ENCODE measurements around the gene SERPINF2. TPM values are rescaled to one million over a fixed set of nuclear protein-coding genes. Genes with fewer than 3 reads are reported as not detected.

Gene SERPINF2
- total and polyA plus RNA-seq, 3 donors from 2014 or later = 15.3 to 41.9 (median 31.7) TPM

DNA sequence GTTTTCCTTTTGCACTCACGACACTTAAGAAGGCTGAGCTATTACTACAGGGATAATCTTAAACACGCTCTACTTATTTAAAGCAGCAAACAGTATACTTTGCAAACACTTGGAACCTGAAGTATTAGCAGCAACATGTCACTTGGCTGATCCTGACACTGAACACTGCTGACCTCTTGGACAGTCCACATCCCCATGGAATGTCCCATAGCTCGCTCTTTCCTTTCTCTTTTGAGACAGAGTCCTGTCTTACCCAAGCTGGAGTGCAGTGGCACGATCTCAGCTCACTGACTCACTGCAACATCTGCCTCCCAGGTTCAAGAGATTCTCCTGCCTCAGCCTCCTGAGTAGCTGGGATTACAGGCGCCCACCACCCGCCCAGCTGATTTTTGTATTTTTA is 60.6 kb downstream of the SERPINF2 start:
- no peaks in the 10 kb centered on the region for H3K4me1 ChIP-seq
- intact Hi-C loops (cut with DNase I; ENCODE audit: low total_unique reads) = no loop called here
- DNase-seq = no peak
- WGBS, 2 donors = 86 to 94% methylated on average over 6 of the region's 6 CpGs
- no peak for TF ChIP-seq POLR2A (IDR thresholded peaks at IDR 0.05)
- TF ChIP-seq, protein P1, sequence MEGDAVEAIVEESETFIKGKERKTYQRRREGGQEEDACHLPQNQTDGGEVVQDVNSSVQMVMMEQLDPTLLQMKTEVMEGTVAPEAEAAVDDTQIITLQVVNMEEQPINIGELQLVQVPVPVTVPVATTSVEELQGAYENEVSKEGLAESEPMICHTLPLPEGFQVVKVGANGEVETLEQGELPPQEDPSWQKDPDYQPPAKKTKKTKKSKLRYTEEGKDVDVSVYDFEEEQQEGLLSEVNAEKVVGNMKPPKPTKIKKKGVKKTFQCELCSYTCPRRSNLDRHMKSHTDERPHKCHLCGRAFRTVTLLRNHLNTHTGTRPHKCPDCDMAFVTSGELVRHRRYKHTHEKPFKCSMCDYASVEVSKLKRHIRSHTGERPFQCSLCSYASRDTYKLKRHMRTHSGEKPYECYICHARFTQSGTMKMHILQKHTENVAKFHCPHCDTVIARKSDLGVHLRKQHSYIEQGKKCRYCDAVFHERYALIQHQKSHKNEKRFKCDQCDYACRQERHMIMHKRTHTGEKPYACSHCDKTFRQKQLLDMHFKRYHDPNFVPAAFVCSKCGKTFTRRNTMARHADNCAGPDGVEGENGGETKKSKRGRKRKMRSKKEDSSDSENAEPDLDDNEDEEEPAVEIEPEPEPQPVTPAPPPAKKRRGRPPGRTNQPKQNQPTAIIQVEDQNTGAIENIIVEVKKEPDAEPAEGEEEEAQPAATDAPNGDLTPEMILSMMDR (IDR thresholded peaks at IDR 0.05) = no peak
- H3K27ac ChIP-seq = no peak overlapping the region
- H3K36me3 ChIP-seq (ENCODE audit: low read depth, missing control alignments) = no peaks in the 10 kb centered on the region
- H3K9me3 ChIP-seq = no peaks in the 10 kb centered on the region
- no peaks in the 10 kb centered on the region for H3K27me3 ChIP-seq
- H3K4me3 ChIP-seq = no peak overlapping the region

MicroRNAs within 50 kb of the gene (microRNA counts, 767-probe panel; counts per million panel counts)
- microRNA hsa-miR-22-3p = 5,899 to 6,586 counts per million in 2 donors

Other genes with a start within 250 kb of the SERPINF2 start
- 10 to 100 TPM; 83.4 to 87.8 TPM for gene INPP5K, start 226.3 kb upstream of the SERPINF2 start, total RNA-seq
- gene INPP5K, start 226.3 kb upstream of the SERPINF2 start, polyA plus RNA-seq (ENCODE audit: insufficient read depth, low read depth, low replicate concordance) = 81.2 TPM
- 10 to 100 TPM; 52.7 to 53.1 TPM for gene PITPNA, start 180.1 kb upstream of the SERPINF2 start, total RNA-seq
- gene PITPNA, start 180.1 kb upstream of the SERPINF2 start, polyA plus RNA-seq (ENCODE audit: insufficient read depth, low read depth, low replicate concordance) = 92.4 TPM
- gene SLC43A2, start 114.0 kb upstream of the SERPINF2 start, total RNA-seq = 10 to 100 TPM; 12.4 to 15.7 TPM
- 11.7 TPM for gene SLC43A2, start 114.0 kb upstream of the SERPINF2 start, polyA plus RNA-seq (ENCODE audit: insufficient read depth, low read depth, low replicate concordance)
- 10 to 100 TPM in 1 of 2 donors, 1 to 10 TPM in 1; 9.3 to 11.6 TPM for gene SCARF1, start 97.1 kb upstream of the SERPINF2 start, total RNA-seq
- 4.7 TPM for gene SCARF1, start 97.1 kb upstream of the SERPINF2 start, polyA plus RNA-seq (ENCODE audit: insufficient read depth, low read depth, low replicate concordance)
- 10 to 100 TPM; 30.6 to 32.5 TPM for gene RILP, start 93.0 kb upstream of the SERPINF2 start, total RNA-seq
- gene RILP, start 93.0 kb upstream of the SERPINF2 start, polyA plus RNA-seq (ENCODE audit: insufficient read depth, low read depth, low replicate concordance) = 8.4 TPM
- 100 to 1,000 TPM; 307 to 325 TPM for gene PRPF8, start 58.0 kb upstream of the SERPINF2 start, total RNA-seq
- gene PRPF8, start 58.0 kb upstream of the SERPINF2 start, polyA plus RNA-seq (ENCODE audit: insufficient read depth, low read depth, low replicate concordance) = 315 TPM
- 1 to 10 TPM; 1.2 to 2.0 TPM for gene TLCD2, start 32.5 kb upstream of the SERPINF2 start, total RNA-seq
- gene TLCD2, start 32.5 kb upstream of the SERPINF2 start, polyA plus RNA-seq (ENCODE audit: insufficient read depth, low read depth, low replicate concordance) = 1.1 TPM
- gene WDR81, start 18.2 kb upstream of the SERPINF2 start, total RNA-seq = 10 to 100 TPM; 58.4 to 71.4 TPM
- gene WDR81, start 18.2 kb upstream of the SERPINF2 start, polyA plus RNA-seq (ENCODE audit: insufficient read depth, low read depth, low replicate concordance) = 16.9 TPM
- 1,000 to 10,000 TPM; 1,211 to 2,317 TPM for gene SERPINF1, start 19.2 kb downstream of the SERPINF2 start, total RNA-seq
- gene SERPINF1, start 19.2 kb downstream of the SERPINF2 start, polyA plus RNA-seq (ENCODE audit: insufficient read depth, low read depth, low replicate concordance) = 828 TPM
- 10 to 100 TPM; 21.2 to 23.0 TPM for gene SMYD4, start 87.0 kb downstream of the SERPINF2 start, total RNA-seq
- 14.4 TPM for gene SMYD4, start 87.0 kb downstream of the SERPINF2 start, polyA plus RNA-seq (ENCODE audit: insufficient read depth, low read depth, low replicate concordance)
- 10 to 100 TPM; 31.7 to 36.4 TPM for gene RPA1, start 87.1 kb downstream of the SERPINF2 start, total RNA-seq
- 52.9 TPM for gene RPA1, start 87.1 kb downstream of the SERPINF2 start, polyA plus RNA-seq (ENCODE audit: insufficient read depth, low read depth, low replicate concordance)